ENCODE data around the gene ZFPL1.
"Not testable (repeated sequence)": the region's sequence is repeated elsewhere in the genome, so short reads cannot be mapped to it uniquely, and the experiment has no call there.

Gene ZFPL1

DNA sequence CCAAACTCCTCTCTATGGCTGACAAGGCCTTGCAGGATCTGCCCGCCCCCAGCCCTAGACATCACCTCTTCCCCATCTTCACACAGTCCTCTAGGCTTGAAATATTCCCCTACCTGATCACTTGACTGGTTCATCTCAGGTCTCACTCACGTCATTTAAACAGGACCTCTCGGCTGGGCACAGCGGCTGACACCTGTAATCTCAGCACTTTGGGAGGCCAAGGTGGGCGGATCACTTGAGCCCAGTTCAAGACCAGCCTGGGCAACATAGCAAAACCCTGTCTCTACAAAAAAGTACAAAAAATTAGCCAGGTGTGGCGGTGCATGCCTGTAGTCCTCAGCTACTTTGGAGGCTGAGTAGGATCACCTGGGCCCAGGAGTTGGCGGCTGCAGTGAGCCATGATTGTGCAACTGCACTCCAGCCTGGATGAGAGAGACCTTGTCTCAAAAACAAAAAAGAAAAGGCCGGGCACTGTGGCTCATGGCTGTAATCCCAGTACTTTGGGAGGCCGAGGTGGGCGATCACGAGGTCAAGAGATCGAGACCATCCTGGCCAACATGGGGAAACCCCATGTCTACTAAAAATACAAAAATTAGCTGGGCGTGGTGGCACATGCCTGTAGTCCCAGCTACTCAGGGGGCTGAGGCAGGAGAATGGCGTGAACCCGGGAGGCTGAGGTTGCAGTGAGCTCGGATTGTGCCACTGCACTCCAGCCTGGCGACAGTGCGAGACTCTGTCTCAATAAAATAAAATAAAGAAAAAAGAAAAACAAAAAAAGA is 35.1 kb downstream of the ZFPL1 start:
- not testable (repeated sequence) for H3K9me3 ChIP-seq (ENCODE audit: control insufficient read depth, low read depth, low read length); H3K27me3 ChIP-seq (ENCODE audit: control insufficient read depth, insufficient read depth, low read length); H3K4me3 ChIP-seq (ENCODE audit: low read length); H3K9ac ChIP-seq (ENCODE audit: low read length); H3K4me1 ChIP-seq (ENCODE audit: control insufficient read depth, low read depth, low read length); H3K27ac ChIP-seq (ENCODE audit: low read length)
- peaks cover 24% of the 10 kb centered on the region for H3K36me3 ChIP-seq (ENCODE audit: control insufficient read depth, low read depth, low read length)

DNA sequence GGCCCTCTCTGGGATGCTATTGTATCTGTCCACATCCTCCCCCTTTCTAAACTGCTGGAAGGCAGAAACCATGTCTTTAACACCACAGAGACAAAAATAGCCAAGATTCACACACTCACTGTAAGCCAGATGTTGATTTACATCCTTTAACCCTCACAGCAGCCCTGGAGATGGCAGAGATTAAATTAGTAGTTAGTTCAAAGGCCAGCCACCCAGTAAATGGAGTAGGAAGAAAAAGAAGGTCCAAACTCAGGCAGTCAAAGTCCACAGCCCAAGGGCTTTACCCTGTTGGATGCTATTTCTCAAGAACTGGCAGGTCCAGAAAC is 35.6 kb downstream of the ZFPL1 start:
- Histone ChIP-seq H3K27me3 (ENCODE audit: control insufficient read depth, insufficient read depth, low read length) (no peaks in the 10 kb centered on the region), H3K4me3 (ENCODE audit: low read length) (no peak overlapping the region), H3K27ac (ENCODE audit: low read length) (no peak overlapping the region), H3K9me3 (ENCODE audit: control insufficient read depth, low read depth, low read length) (no peaks in the 10 kb centered on the region), H3K4me1 (ENCODE audit: control insufficient read depth, low read depth, low read length) (peaks cover 9% of the 10 kb centered on the region), H3K36me3 (ENCODE audit: control insufficient read depth, low read depth, low read length) (peaks cover 27% of the 10 kb centered on the region), H3K9ac (ENCODE audit: low read length) (no peak overlapping the region)

DNA sequence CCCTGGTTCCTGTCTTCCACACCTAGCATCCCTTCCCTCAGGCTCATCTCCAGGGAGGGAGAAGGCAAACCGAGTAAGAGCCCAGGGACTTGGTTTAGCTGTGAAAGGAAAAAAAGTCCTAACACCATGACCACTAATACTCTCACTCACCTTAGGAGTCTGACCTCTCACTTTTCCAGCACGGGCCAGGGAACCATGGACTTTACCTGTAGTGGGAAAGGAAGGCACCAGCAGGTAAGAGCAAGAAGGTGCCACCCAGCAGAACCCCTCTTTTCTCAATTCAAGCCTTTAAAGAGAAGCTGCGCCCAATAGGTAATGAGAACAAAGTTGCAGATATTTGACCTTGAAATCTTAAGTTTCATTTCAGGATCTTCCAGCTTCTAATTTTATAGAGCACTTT is 36.8 kb downstream of the ZFPL1 start:
- H3K9ac ChIP-seq (ENCODE audit: low read length): peak overlapping the region; percentile 97
- peak overlapping the region; percentile 100 for H3K4me3 ChIP-seq (ENCODE audit: low read length)
- H3K36me3 ChIP-seq (ENCODE audit: control insufficient read depth, low read depth, low read length): peaks cover 38% of the 10 kb centered on the region
- no peaks in the 10 kb centered on the region for H3K9me3 ChIP-seq (ENCODE audit: control insufficient read depth, low read depth, low read length)
- H3K27me3 ChIP-seq (ENCODE audit: control insufficient read depth, insufficient read depth, low read length): no peaks in the 10 kb centered on the region
- no peak overlapping the region for H3K27ac ChIP-seq (ENCODE audit: low read length)
- H3K4me1 ChIP-seq (ENCODE audit: control insufficient read depth, low read depth, low read length): peaks cover 9% of the 10 kb centered on the region

DNA sequence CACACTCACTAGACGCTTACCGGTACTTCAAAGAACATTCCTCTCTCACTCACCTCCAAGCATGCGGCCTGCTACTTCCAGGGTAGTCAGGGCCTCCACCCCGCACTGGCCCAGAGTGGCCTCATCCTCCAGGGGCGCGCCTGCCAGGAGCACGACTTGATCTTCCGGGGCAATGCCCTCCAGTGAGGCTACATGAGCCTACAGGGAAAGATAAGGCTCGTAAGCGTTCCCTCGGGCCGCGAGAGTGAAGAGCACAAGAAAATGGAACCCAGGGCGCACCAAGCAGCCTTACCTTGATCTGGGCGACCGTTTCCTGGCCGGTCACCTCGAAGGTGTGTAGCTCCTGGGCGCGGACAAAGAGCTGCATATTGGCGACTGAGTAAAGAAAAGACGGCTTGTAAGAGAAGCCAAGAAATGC is 37.4 kb downstream of the ZFPL1 start:
- peak overlapping the region; percentile 80 for H3K27ac ChIP-seq (ENCODE audit: low read length)
- peak overlapping the region; percentile 97 for H3K9ac ChIP-seq (ENCODE audit: low read length)
- H3K9me3 ChIP-seq (ENCODE audit: control insufficient read depth, low read depth, low read length): no peaks in the 10 kb centered on the region
- H3K36me3 ChIP-seq (ENCODE audit: control insufficient read depth, low read depth, low read length): peaks cover 45% of the 10 kb centered on the region
- H3K4me3 ChIP-seq (ENCODE audit: low read length): peak overlapping the region; percentile 100
- no peaks in the 10 kb centered on the region for H3K27me3 ChIP-seq (ENCODE audit: control insufficient read depth, insufficient read depth, low read length)
- H3K4me1 ChIP-seq (ENCODE audit: control insufficient read depth, low read depth, low read length): peaks cover 8% of the 10 kb centered on the region

DNA sequence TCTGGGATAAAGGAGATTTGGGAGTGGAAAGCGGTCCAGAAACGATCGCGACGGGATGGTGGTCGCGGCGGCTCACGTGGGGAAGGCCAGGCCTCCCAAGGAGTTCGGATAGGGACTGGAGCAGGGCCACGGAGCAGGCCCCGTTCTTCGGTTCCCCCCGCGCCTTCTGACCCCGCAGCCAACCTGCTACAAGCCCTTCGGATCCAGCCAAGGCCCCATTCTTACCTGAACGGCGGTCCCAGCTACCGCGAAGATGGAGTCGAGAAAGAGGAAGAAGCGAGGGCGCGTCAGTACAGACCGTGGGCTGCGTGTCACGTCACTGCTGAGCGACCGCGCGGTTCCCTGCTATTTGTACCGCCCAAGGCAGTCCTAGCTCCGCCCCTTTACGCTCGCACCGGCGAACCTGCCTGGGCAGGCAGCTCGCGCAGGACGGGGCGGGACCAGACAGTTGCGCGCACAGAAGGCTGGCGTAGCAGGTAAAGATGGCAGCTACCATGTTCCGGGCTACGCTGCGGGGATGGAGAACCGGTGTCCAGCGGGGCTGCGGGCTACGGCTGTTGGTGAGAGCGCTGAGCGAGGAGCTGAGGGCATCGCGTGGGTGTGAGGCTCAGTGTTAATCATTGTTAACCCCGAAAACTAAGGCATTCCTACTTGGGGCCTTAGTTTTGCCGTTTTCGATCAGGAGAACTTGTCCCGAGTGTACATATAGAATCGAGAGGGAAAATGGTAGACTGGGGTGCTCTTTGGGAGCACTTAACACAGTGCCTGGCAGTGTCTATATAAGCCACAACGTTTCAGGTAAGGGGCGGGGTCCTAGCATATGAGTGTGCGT is 38.1 kb downstream of the ZFPL1 start, which contains the start of the genes FAU and MRPL49:
TSS of gene FAU (minus strand) at position 270 of the 832 bp plus-strand sequence. CDS start 321 bp downstream, outside the sequence.
TSS of gene MRPL49 (plus strand) at position 457 of the 832 bp plus-strand sequence. CDS start at position 483, 26 bp downstream.
- peaks cover 6% of the 10 kb centered on the region for H3K4me1 ChIP-seq (ENCODE audit: control insufficient read depth, low read depth, low read length)
- H3K27me3 ChIP-seq (ENCODE audit: control insufficient read depth, insufficient read depth, low read length): no peaks in the 10 kb centered on the region
- peaks cover 51% of the 10 kb centered on the region for H3K36me3 ChIP-seq (ENCODE audit: control insufficient read depth, low read depth, low read length)
- H3K9me3 ChIP-seq (ENCODE audit: control insufficient read depth, low read depth, low read length): no peaks in the 10 kb centered on the region
- H3K9ac ChIP-seq (ENCODE audit: low read length): peak within 1 kb of the TSS; percentile 97
- H3K27ac ChIP-seq (ENCODE audit: low read length): peak within 1 kb of the TSS; percentile 94
- H3K4me3 ChIP-seq (ENCODE audit: low read length): peak within 1 kb of the TSS; percentile 100

DNA sequence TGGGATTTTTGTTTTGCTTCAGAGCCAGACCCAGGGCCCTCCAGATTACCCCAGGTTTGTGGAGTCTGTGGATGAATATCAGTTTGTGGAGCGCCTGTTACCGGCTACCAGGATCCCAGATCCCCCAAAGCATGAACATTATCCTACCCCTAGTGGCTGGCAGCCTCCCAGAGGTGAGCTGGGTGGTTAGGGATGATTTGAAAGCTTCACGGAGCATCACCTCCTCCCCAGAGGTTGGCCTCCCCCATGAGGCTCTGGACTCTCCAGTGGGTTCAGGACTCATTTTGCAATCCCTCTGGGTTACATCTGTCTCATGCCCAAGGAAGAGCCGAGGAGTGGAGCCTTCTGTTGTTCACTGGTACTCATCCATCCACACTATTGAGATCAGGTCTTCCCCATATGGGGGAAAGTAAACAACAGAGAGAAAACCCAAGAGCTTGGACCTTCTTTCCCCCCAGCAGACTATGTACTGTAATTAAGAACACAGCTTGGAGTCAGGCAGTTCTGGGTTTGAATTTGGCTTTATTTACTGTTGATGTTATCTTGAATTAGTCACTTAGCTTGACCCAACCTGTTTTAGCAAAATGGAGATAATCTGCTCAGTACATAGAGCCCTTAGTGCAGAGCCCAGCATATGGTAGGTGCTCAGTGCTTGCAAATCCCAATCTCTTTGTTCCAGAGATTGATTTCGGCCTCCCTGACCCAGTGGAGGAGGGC is 40.6 kb downstream of the ZFPL1 start:
- H3K9me3 ChIP-seq (ENCODE audit: control insufficient read depth, low read depth, low read length): no peaks in the 10 kb centered on the region
- H3K27me3 ChIP-seq (ENCODE audit: control insufficient read depth, insufficient read depth, low read length): no peaks in the 10 kb centered on the region
- H3K4me3 ChIP-seq (ENCODE audit: low read length): no peak overlapping the region
- no peak overlapping the region for H3K27ac ChIP-seq (ENCODE audit: low read length)
- peaks cover 6% of the 10 kb centered on the region for H3K4me1 ChIP-seq (ENCODE audit: control insufficient read depth, low read depth, low read length)
- no peak overlapping the region for H3K9ac ChIP-seq (ENCODE audit: low read length)
- peaks cover 53% of the 10 kb centered on the region for H3K36me3 ChIP-seq (ENCODE audit: control insufficient read depth, low read depth, low read length)

DNA sequence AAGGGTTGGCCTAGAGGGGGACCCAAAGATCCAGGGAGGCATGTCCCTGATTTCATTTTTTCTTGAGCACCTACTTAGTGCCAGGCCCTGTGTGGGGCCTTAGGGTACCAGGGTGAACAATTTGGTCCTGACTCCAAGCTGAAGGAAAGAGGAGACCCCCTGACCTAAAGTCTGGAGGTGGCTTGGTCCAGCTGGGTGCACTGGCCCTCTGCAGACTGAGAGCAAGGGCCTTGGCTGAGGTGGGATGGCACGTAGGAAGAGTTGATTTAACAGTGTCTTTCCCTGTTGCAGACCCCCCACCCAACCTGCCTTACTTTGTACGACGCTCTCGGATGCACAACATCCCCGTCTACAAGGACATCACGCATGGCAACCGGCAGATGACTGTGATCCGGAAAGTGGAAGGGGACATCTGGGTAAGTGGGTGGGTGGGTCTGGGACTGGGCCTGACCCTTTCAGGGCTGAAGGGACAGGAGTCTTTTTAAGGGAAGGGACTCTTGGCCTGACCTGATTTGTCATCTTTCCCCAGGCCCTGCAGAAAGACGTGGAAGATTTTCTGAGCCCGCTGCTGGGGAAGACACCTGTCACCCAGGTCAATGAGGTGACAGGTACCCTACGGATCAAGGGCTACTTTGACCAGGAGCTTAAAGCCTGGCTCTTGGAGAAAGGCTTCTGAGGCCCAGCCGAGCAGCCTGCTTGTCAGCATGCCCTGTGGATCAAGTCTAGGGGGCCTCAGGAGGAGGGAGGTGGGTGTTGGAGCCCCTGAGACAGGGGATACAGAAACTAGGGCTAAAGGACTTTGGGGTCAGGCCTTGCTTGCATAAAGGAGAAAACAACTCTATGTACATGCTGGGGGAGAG is 41.4 kb downstream of the ZFPL1 start:
- Histone ChIP-seq H3K27ac (ENCODE audit: low read length) (no peak overlapping the region), H3K4me3 (ENCODE audit: low read length) (no peak overlapping the region), H3K36me3 (ENCODE audit: control insufficient read depth, low read depth, low read length) (peaks cover 48% of the 10 kb centered on the region), H3K9ac (ENCODE audit: low read length) (no peak overlapping the region), H3K4me1 (ENCODE audit: control insufficient read depth, low read depth, low read length) (peaks cover 6% of the 10 kb centered on the region), H3K9me3 (ENCODE audit: control insufficient read depth, low read depth, low read length) (no peaks in the 10 kb centered on the region), H3K27me3 (ENCODE audit: control insufficient read depth, insufficient read depth, low read length) (no peaks in the 10 kb centered on the region)

DNA sequence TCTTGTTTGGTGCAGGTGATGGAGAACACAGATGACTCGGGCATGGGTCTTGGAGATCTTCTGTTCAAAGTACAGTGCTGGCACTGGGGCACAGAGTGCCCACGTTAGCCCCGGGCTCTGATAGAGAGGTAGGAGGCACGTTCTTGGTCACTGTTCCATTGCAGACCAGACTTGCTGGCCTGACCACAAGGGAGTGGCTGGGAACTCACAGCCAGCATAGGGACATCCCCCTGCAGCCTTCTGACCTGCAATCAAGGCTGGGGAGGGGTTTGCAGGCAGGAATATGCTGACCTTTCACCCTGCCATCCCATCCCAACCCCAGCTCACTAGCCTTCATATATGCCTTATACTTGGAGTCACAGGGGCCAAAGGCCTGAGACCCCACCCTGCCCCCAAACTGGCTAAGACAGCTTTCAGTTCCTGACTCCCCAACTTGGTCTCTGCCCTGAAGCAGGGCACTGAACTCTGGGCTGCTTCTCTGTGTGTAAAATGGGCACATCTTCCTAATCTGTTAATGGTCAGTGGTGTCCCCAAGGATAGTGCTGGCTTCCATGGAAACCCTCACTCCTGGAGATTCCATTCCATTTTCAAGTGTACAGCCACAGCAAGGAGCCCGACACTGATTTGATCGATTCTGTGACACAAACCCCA is 42.7 kb downstream of the ZFPL1 start:
- Histone ChIP-seq H3K4me1 (ENCODE audit: control insufficient read depth, low read depth, low read length) (peaks cover 3% of the 10 kb centered on the region), H3K4me3 (ENCODE audit: low read length) (no peak overlapping the region), H3K27ac (ENCODE audit: low read length) (no peak overlapping the region), H3K36me3 (ENCODE audit: control insufficient read depth, low read depth, low read length) (peaks cover 52% of the 10 kb centered on the region), H3K27me3 (ENCODE audit: control insufficient read depth, insufficient read depth, low read length) (no peaks in the 10 kb centered on the region), H3K9me3 (ENCODE audit: control insufficient read depth, low read depth, low read length) (no peaks in the 10 kb centered on the region), H3K9ac (ENCODE audit: low read length) (no peak overlapping the region)

DNA sequence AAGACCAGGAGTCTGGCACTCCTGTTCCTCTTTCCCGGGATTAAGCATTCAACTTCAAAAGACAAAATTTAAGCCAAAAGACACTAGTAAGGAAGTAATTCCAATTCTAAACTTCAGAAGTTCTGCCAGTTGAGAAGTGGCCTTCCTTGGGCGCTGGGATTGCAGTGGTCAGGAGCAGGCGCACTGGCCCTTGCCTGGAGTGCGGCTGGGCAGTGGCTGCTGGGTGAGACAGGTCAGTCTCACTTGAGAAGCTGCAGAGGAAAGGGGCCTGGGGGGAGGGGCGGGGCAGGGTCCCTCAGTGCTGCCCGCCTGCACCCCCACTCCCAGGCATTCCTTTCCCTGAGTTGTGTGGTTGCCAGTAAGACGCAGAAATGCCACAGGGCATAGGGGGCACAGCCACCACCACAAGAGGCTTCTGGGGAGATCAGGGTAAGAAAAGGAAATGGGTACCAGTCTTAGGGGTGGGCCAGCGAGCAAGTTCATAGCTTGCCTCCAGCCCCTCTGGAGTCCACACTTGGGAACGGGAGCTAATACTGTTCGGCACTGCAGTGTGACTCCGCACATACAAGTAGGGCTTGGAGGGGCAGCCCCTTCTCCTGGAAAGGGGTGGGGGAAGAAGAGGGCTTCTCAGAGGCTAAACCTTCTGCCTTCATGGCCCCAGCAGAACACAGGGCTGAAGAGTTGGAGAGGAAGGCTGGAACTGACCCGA is 43.6 kb downstream of the ZFPL1 start:
- Histone ChIP-seq H3K36me3 (ENCODE audit: control insufficient read depth, low read depth, low read length) (peaks cover 55% of the 10 kb centered on the region), H3K9me3 (ENCODE audit: control insufficient read depth, low read depth, low read length) (no peaks in the 10 kb centered on the region), H3K27ac (ENCODE audit: low read length) (no peak overlapping the region), H3K9ac (ENCODE audit: low read length) (no peak overlapping the region), H3K4me1 (ENCODE audit: control insufficient read depth, low read depth, low read length) (peaks cover 3% of the 10 kb centered on the region), H3K4me3 (ENCODE audit: low read length) (no peak overlapping the region), H3K27me3 (ENCODE audit: control insufficient read depth, insufficient read depth, low read length) (no peaks in the 10 kb centered on the region)
